ENCODE data around the gene OIT3. TPM values are rescaled to one million over a fixed set of nuclear protein-coding genes. Genes with fewer than 3 reads are reported as not detected.

Gene OIT3
- total RNA-seq, 1 experiment from 2014 or later: not detected

DNA sequence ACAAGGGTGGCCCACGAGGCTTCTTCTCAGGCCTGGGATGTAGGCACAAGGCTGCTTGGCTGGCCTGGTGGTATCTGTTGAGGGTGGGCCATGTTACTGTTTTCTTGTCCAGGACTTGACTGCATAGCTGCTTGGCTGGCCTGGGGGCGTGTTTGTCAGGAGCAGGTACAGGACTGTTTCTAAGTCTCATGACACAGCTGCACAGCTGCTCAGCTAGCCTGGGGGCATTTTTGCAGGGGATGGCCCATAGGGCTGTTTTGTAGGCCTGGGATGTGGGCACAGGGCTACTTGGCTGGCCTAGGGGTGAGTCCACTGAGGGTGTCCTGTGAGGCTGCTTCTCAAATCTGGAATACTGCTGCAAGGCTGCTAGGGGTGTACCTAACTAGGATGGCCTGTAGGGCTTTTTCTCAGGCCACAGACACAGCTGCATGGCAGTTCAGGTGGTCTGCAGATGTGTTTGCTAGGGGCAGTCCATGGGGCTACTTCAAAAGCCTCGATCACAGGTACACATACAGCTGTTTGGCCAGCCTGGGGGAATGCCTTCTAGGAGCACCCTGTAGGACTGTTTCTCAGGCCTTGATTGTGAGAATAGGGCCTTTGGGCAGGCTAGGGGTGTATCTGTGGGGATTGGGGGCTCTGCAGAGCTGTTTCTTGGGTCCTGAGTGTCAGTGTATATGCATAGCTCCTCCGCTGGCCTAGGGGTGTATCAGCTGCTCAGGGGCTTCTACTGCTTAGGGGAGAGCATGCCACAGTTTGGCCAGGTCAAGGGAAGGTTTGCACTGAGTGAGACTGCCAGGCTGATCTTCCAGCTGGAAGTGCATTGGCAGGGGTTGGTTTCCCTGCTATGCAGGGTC, 87.7 kb downstream of the OIT3 start:
- ChIA-PET CTCF (interaction anchor here (0.6 kb wide), 1 partner anchor 368 kb away, joined by 3 read pairs; no protein-coding TSS in a partner anchor), POLR2A (interaction anchor here (0.6 kb wide), 1 partner anchor 121 kb away, joined by 3 read pairs; no protein-coding TSS in a partner anchor)
- TF ChIP-seq CTCF (IDR thresholded peaks at IDR 0.05; ENCODE audit: unreplicated experiment): no peak

GRCh38 chr10:72981882-72982529, 88.5 kb downstream of the OIT3 start:
- peaks cover 34% of the 10 kb centered on the region for H3K9me3 Mint-ChIP-seq (ENCODE audit: unreplicated experiment)
- CTCF ChIA-PET: no interaction called here

More for the DNA sequence above, 87.7 kb downstream of the OIT3 start:
- DNase-seq (ENCODE audit: unreplicated experiment): no peak
- H3K27me3 Mint-ChIP-seq (ENCODE audit: insufficient read depth, unreplicated experiment): no peaks in the 10 kb centered on the region
- intact Hi-C loops (cut with micrococcal nuclease): no loop called here
- H3K9me3 Mint-ChIP-seq (ENCODE audit: unreplicated experiment): peaks cover 37% of the 10 kb centered on the region
- no peak overlapping the region for H3K4me3 Mint-ChIP-seq (ENCODE audit: unreplicated experiment)
- peaks cover 6% of the 10 kb centered on the region for H3K4me1 Mint-ChIP-seq (ENCODE audit: insufficient read depth, unreplicated experiment)
- H3K27ac Mint-ChIP-seq (ENCODE audit: low read depth, unreplicated experiment): no peak overlapping the region
- no peaks in the 10 kb centered on the region for H3K36me3 Mint-ChIP-seq (ENCODE audit: insufficient read depth, unreplicated experiment)
- BruUV-seq (replicated peaks): no TSS peak

More at GRCh38 chr10:72981882-72982529, 88.5 kb downstream of the OIT3 start:
- intact Hi-C loops (cut with micrococcal nuclease): no loop called here
- Mint-ChIP-seq H3K4me1 (ENCODE audit: insufficient read depth, unreplicated experiment) (peaks cover 6% of the 10 kb centered on the region), H3K27me3 (ENCODE audit: insufficient read depth, unreplicated experiment) (no peaks in the 10 kb centered on the region), H3K36me3 (ENCODE audit: insufficient read depth, unreplicated experiment) (no peaks in the 10 kb centered on the region), H3K4me3 (ENCODE audit: unreplicated experiment) (no peak overlapping the region), H3K27ac (ENCODE audit: low read depth, unreplicated experiment) (no peak overlapping the region)
- TF ChIP-seq CTCF (IDR thresholded peaks at IDR 0.05; ENCODE audit: unreplicated experiment): no peak
- POLR2A ChIA-PET: no interaction called here
- peak; percentile 34 for DNase-seq (ENCODE audit: unreplicated experiment)
- no TSS peak for BruUV-seq (replicated peaks)

Other genes starting within 250 kb of the OIT3 start
- gene MCU, start 201.6 kb upstream of the OIT3 start, total RNA-seq (2022): 14.0 and 19.2 TPM in 2 replicates
- gene PLA2G12B, start 61.1 kb downstream of the OIT3 start, total RNA-seq (2022): not detected in 2 replicates
- 23.9 and 25.2 TPM in 2 replicates for gene P4HA1, start 203.1 kb downstream of the OIT3 start, total RNA-seq (2022)
- gene NUDT13, start 216.7 kb downstream of the OIT3 start, total RNA-seq (2022): 1.7 and 1.8 TPM in 2 replicates

Data from MCF 10A (cell line).